Peyer's patch (tissue), 4 donors: ENCODE measurements around the gene EPAS1. TPM values are rescaled to one million over a fixed set of nuclear protein-coding genes. Genes with fewer than 3 reads are reported as not detected.

ENCODE experiments used
- DNase-seq, 3 donors: peaks; one replicate each; pipeline ENCODE4 v3.0.0-alpha.2; 2017 to 2019
- H3K27ac ChIP-seq, 4 donors: fragments of 200-600 bp; sonication (generic); one replicate each; pipeline ENCODE4 v1.5.1; 2016 to 2019
- H3K27me3 ChIP-seq, 2 donors: fragments of 200-600 bp; sonication (generic); one replicate each; pipeline ENCODE4 v1.5.1; 2019
- H3K36me3 ChIP-seq, 3 donors: fragments of 200-600 bp; sonication (generic); one replicate each; pipeline ENCODE4 v1.5.1; 2016 to 2019
- H3K4me1 ChIP-seq, 4 donors: fragments of 200-600 bp; sonication (generic); one replicate each; pipeline ENCODE4 v1.5.1; 2016 to 2019
- H3K4me3 ChIP-seq, 4 donors: fragments of 200-600 bp; sonication (generic); 1 replicate in 3 of 4; 2 replicates in 1 of 4; pipeline ENCODE4 v1.5.1; 2016 to 2019; ENCODE audit warnings: mild to moderate bottlenecking in 1 of 4
- H3K9me3 ChIP-seq, 4 donors: fragments of 200-600 bp; sonication (generic); one replicate each; pipeline ENCODE4 v1.5.1; 2016 to 2019; ENCODE audit warnings: mild to moderate bottlenecking in 1 of 4
- CTCF ChIP-seq, 6 experiments: fragments of 450-650 bp in 4 of 6; fragments of 200-600 bp in 2 of 6; sonication (generic) in 1 of 6; IDR thresholded peaks; one replicate each; pipeline ENCODE4 v1.5.1; 2017 to 2019; ENCODE audit warnings: antibody characterized with exemption in 6 of 6, mild to moderate bottlenecking in 3 of 6, moderate library complexity in 1 of 6
- POLR2A ChIP-seq, 2 donors: fragments of 450-650 bp; IDR thresholded peaks; one replicate each; pipeline ENCODE4 v1.5.1; 2017; ENCODE audit warnings: antibody characterized with exemption in 2 of 2, mild to moderate bottlenecking in 2 of 2, moderate library complexity in 2 of 2
- total RNA-seq, 4 donors: library from RNA; depleted of rRNA; stranded (reverse); fragments of >200 nt; gene quantifications; one replicate each; pipeline ENCODE4 v1.1.0, GENCODE V29; 2016

The EPAS1 gene
- total RNA-seq, 4 donors from 2014 or later: 114 to 240 (median 196) TPM

- Histone ChIP-seq H3K36me3 (no peaks in the 10 kb centered on the region), H3K4me3 (no peak overlapping the region), H3K27me3 (no peaks in the 10 kb centered on the region), H3K4me1 (peaks cover 0 to 10% (median 0%) of the 10 kb centered on the region in 4 donors), H3K27ac (peak overlapping the region in 2 of 4 donors; percentile 35 to 39), H3K9me3 (no peaks in the 10 kb centered on the region)
- TF ChIP-seq POLR2A (IDR thresholded peaks at IDR 0.05): no peak
- no peak for TF ChIP-seq CTCF (IDR thresholded peaks at IDR 0.05)
- DNase-seq: no peak
Observed at GRCh38 chr2:46256563-46257142, 40.6 kb upstream of the EPAS1 start.

- H3K27ac ChIP-seq: peak overlapping the region in 2 of 4 donors; percentile 35 to 39
- TF ChIP-seq POLR2A (IDR thresholded peaks at IDR 0.05): no peak
- no peak for TF ChIP-seq CTCF (IDR thresholded peaks at IDR 0.05)
- H3K4me3 ChIP-seq: no peak overlapping the region
- peaks cover 0 to 10% (median 0%) of the 10 kb centered on the region in 4 donors for H3K4me1 ChIP-seq
- no peaks in the 10 kb centered on the region for H3K9me3 ChIP-seq
- H3K27me3 ChIP-seq: no peaks in the 10 kb centered on the region
- H3K36me3 ChIP-seq: no peaks in the 10 kb centered on the region
- no peak for DNase-seq
Observed at GRCh38 chr2:46257476-46257875, 39.7 kb upstream of the EPAS1 start.

GRCh38 chr2:46257980-46258379 lies 39.2 kb upstream of the EPAS1 start:
- DNase-seq: no peak
- H3K9me3 ChIP-seq: no peaks in the 10 kb centered on the region
- no peak for TF ChIP-seq POLR2A (IDR thresholded peaks at IDR 0.05)
- TF ChIP-seq CTCF (IDR thresholded peaks at IDR 0.05): no peak
- peaks cover 0 to 10% (median 0%) of the 10 kb centered on the region in 4 donors for H3K4me1 ChIP-seq
- H3K27me3 ChIP-seq: no peaks in the 10 kb centered on the region
- peak overlapping the region in 1 of 4 donors; percentile 39 for H3K27ac ChIP-seq
- H3K4me3 ChIP-seq: no peak overlapping the region
- H3K36me3 ChIP-seq: no peaks in the 10 kb centered on the region

- no peaks in the 10 kb centered on the region for H3K27me3 ChIP-seq
- H3K9me3 ChIP-seq: no peaks in the 10 kb centered on the region
- TF ChIP-seq POLR2A (IDR thresholded peaks at IDR 0.05) (no peak), CTCF (IDR thresholded peaks at IDR 0.05) (no peak)
- no peak for DNase-seq
- H3K4me3 ChIP-seq: no peak overlapping the region
- H3K36me3 ChIP-seq: no peaks in the 10 kb centered on the region
- peak overlapping the region in 1 of 4 donors; percentile 38 for H3K27ac ChIP-seq
- peaks cover 0 to 10% (median 0%) of the 10 kb centered on the region in 4 donors for H3K4me1 ChIP-seq
Observed at GRCh38 chr2:46258937-46259776, 38.0 kb upstream of the EPAS1 start.

GRCh38 chr2:46259777-46260168 lies 37.4 kb upstream of the EPAS1 start:
- no peak for DNase-seq
- no peak overlapping the region for H3K4me3 ChIP-seq

More at GRCh38 chr2:46259777-46260168, 37.4 kb upstream of the EPAS1 start:
- Histone ChIP-seq H3K4me1 (peaks cover 0 to 10% (median 0%) of the 10 kb centered on the region in 4 donors), H3K27ac (peak overlapping the region in 1 of 4 donors; percentile 38), H3K36me3 (no peaks in the 10 kb centered on the region), H3K9me3 (no peaks in the 10 kb centered on the region), H3K27me3 (no peaks in the 10 kb centered on the region)
- TF ChIP-seq CTCF (IDR thresholded peaks at IDR 0.05) (no peak), POLR2A (IDR thresholded peaks at IDR 0.05) (no peak)
